Measurements from ENCODE around the gene WDR64. TPM values are rescaled to one million over a fixed set of nuclear protein-coding genes. Genes with fewer than 3 reads are reported as not detected.

Gene WDR64
- total and polyA plus RNA-seq, 12 donors = 0.11 to 0.24 (median 0.12) TPM; not detected in 8

DNA sequence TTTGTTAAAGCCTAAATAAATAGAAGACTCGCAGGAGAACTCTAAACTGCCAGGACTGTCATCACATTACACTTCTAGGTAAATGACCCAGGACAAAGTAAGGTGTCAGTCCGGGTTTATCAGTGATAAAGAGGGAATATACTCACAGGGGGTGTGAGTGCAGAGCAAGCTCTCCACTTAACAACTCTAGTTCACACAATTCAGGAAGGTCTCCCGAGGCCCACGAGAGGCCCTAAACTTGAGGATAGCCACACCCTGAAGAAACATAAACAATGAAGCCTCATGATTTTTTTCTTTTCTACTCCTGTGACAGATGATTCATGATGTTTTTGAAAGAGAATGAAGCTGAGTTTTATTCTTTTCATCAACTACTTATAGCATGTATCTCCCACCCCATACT lies 130.3 kb downstream of the WDR64 start:
- intact Hi-C loops (cut with DNase I) = no loop called here
- Histone ChIP-seq H3K36me3 (replicated peaks in 1 of 2) (no peaks in the 10 kb centered on the region), H3K27me3 (no peaks in the 10 kb centered on the region), H3K4me1 (replicated peaks in 1 of 2) (no peaks in the 10 kb centered on the region), H3K27ac (no peak overlapping the region), H3K9me3 (replicated peaks in 1 of 3) (no peaks in the 10 kb centered on the region), H3K4me3 (no peak overlapping the region)
- 47 to 58% (median 55%) methylated on average over 4 of the region's 4 CpGs for WGBS, 4 donors
- TF ChIP-seq POLR2A (IDR thresholded peaks at IDR 0.05) = no peak
- TF ChIP-seq, protein P1, sequence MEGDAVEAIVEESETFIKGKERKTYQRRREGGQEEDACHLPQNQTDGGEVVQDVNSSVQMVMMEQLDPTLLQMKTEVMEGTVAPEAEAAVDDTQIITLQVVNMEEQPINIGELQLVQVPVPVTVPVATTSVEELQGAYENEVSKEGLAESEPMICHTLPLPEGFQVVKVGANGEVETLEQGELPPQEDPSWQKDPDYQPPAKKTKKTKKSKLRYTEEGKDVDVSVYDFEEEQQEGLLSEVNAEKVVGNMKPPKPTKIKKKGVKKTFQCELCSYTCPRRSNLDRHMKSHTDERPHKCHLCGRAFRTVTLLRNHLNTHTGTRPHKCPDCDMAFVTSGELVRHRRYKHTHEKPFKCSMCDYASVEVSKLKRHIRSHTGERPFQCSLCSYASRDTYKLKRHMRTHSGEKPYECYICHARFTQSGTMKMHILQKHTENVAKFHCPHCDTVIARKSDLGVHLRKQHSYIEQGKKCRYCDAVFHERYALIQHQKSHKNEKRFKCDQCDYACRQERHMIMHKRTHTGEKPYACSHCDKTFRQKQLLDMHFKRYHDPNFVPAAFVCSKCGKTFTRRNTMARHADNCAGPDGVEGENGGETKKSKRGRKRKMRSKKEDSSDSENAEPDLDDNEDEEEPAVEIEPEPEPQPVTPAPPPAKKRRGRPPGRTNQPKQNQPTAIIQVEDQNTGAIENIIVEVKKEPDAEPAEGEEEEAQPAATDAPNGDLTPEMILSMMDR (IDR thresholded peaks at IDR 0.05) = no peak
- DNase-seq = no peak

DNA sequence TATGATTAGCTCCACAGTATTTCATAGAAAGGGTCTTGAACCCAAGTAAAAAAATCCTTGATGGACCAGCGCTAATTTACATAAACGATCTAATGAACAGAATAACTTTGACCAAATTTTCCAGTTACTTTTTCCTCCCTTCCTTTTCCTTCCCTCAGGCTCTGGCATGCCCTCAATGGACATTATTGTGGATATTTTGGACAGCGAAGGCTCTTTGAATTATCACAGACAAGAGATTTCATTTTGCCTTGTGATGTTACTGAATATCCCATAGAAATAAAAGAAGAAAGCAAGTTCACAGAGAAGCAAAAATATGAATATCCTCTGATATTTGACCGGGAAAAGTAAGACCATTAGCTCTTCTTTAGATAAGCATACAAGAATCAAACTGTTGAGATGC lies 135.6 kb downstream of the WDR64 start:
- intact Hi-C loops (cut with DNase I) = no loop called here
- H3K4me1 ChIP-seq (replicated peaks in 1 of 2) = no peaks in the 10 kb centered on the region
- no peaks in the 10 kb centered on the region for H3K27me3 ChIP-seq
- no peak overlapping the region for H3K27ac ChIP-seq
- WGBS, 4 donors = 79 to 87% (median 83%) methylated on average over 4 of the region's 4 CpGs
- no peak for DNase-seq
- no peak overlapping the region for H3K4me3 ChIP-seq
- TF ChIP-seq, protein P1 (IDR thresholded peaks at IDR 0.05) = no peak
- TF ChIP-seq POLR2A (IDR thresholded peaks at IDR 0.05) = no peak
- no peaks in the 10 kb centered on the region for H3K9me3 ChIP-seq (replicated peaks in 1 of 3)
- H3K36me3 ChIP-seq (replicated peaks in 1 of 2) = no peaks in the 10 kb centered on the region

DNA sequence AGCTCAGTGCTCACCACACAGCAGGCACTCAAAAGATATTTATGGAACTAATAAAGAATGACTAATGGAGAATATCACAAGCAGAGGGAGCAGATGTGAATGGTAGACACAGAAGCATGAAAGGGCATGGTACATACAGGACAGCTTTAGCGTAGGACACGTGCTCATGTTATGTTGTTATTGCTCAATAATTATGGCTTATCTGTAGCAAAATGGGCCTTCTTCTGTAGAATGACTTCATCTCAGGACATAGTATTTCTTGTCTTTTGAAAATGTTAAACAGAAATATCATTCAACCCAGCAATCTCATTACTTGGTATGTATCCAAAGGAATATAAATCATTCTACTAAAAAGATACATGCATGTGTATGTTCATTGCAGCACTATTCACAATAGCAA lies 137.0 kb downstream of the WDR64 start:
- intact Hi-C loops (cut with DNase I) = no loop called here
- 88 to 91% (median 91%) methylated on average over 2 of the region's 2 CpGs for WGBS, 4 donors
- Histone ChIP-seq H3K27me3 (no peaks in the 10 kb centered on the region), H3K27ac (no peak overlapping the region), H3K4me1 (replicated peaks in 1 of 2) (no peaks in the 10 kb centered on the region), H3K4me3 (no peak overlapping the region), H3K9me3 (replicated peaks in 1 of 3) (no peaks in the 10 kb centered on the region), H3K36me3 (replicated peaks in 1 of 2) (no peaks in the 10 kb centered on the region)
- DNase-seq = no peak
- TF ChIP-seq, protein P1 (IDR thresholded peaks at IDR 0.05) = no peak
- no peak for TF ChIP-seq POLR2A (IDR thresholded peaks at IDR 0.05)

DNA sequence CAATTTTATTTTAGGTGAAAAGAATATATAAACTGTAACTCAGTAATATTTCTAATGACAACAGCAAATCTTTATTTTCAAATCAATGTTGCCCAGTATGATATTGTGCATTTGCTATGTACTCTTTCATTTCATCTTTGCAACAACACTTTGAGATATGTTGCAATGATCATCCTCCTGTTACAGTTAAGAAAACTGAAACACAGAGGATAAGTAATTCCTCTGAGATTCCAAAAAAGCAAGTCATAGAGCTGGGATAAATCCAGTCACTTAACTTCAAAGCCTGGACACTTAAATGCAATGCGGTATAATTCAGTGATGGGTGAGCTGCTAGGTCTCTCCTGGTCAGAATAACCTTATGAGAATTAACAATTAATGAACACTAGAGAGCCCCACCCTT lies 147.3 kb downstream of the WDR64 start:
- DNase-seq = no peak
- H3K27me3 ChIP-seq = no peaks in the 10 kb centered on the region
- H3K36me3 ChIP-seq (replicated peaks in 1 of 2) = no peaks in the 10 kb centered on the region
- no peak overlapping the region for H3K27ac ChIP-seq
- 89 to 97% (median 92%) methylated on average over 1 of the region's 1 CpG for WGBS, 4 donors
- no peak overlapping the region for H3K4me3 ChIP-seq
- no peak for TF ChIP-seq POLR2A (IDR thresholded peaks at IDR 0.05)
- TF ChIP-seq, protein P1 (IDR thresholded peaks at IDR 0.05) = no peak
- H3K9me3 ChIP-seq (replicated peaks in 1 of 3) = no peaks in the 10 kb centered on the region
- H3K4me1 ChIP-seq (replicated peaks in 1 of 2) = no peaks in the 10 kb centered on the region
- intact Hi-C loops (cut with DNase I) = no loop called here
